Activated CD4-positive, CD25-positive, alpha-beta regulatory T cell treated with anti-CD3 and anti-CD28 coated beads, Interleukin-2, amount 50 U/mL, for 16 hours (primary cell): Measurements from ENCODE around the gene SIVA1.

Source experiments
- DNase-seq: peaks from one replicate; pipeline ENCODE4 v3.0.0-alpha.2; 2020; ENCODE audit warnings: low read depth, low spot score

Gene SIVA1

GRCh38 chr14:104734601-104734990 is 18.4 kb upstream of the SIVA1 start:
- no peak for DNase-seq

GRCh38 chr14:104734991-104735779 is 17.8 kb upstream of the SIVA1 start:
- DNase-seq: no peak

GRCh38 chr14:104735830-104736642 is 16.9 kb upstream of the SIVA1 start:
- DNase-seq: no peak

DNA sequence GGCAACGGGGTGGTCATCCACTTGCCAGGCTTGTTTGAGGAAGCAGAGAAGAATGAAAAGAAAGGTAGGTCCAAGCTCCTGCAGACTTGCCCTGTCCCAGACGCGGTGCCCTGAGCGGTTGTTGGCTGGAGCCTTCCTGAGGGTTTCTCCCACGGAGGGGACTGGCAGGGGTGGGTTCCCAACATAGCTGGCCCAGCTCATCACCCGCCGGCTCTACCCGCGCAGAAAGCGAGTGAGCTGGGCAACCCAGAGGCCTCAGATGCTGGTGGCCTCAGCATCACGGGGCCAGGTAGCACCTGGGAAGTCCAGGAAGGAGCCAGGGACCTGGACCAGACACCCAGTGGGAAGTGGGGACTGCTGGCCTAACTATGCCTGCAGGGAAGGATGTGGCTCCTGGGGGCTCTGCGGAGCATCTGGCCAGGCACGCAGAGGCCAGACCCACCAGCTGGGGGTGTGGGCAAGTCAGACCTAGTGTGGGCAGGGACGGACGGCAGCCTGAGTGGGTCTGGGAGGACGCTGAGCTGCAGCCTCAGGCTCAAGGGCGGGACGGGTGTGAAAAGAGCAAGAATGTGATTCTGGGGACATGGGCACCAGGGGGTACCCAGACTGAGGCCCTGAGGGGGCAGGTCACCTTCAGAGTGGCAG is 14.4 kb upstream of the SIVA1 start:
- no peak for DNase-seq

GRCh38 chr14:104739026-104739425 is 13.9 kb upstream of the SIVA1 start:
- no peak for DNase-seq

DNA sequence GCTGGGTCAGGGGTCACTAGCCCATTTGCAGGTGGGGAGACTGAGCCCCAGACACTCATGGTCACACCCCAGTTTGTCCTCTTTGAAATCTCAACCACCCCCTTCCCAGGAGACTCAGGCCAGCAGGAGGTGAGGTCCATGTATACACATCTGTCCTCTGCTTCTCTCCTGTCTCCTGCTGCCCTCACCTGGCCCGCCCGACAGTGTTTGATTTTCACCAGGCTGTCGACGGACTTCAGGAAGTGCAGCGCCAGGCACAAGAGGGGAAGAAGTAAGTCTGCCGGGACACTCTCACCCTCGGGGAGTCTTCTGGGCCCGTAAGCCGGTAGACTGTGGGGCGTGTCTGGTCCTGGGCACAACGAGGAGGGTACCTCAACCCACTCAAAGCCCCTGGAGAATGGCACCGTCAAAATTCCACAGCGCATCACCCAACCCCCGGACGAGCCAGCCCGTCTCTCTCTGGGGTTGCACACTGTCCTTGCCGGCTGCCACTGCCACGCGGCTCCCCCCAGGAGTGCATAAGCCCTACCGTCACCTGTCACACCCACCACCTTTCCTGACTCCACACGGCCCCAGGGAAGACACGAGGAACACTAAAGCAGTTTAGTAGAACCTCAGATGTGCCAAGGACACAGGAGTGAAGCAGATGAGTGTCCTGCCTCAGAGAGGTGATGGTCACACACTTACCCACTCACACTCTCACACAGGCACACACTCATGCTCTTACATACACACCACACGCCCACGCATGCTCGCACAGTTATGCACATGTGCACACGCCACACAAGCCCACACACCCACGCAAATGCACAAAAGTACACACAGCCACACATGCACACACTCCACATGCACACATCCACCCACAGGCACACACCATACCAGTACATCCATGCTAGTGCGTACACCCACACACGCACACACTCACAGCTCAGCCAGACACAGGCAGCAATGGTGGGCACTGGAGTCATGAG is 13.1 kb upstream of the SIVA1 start:
- DNase-seq: no peak

DNA sequence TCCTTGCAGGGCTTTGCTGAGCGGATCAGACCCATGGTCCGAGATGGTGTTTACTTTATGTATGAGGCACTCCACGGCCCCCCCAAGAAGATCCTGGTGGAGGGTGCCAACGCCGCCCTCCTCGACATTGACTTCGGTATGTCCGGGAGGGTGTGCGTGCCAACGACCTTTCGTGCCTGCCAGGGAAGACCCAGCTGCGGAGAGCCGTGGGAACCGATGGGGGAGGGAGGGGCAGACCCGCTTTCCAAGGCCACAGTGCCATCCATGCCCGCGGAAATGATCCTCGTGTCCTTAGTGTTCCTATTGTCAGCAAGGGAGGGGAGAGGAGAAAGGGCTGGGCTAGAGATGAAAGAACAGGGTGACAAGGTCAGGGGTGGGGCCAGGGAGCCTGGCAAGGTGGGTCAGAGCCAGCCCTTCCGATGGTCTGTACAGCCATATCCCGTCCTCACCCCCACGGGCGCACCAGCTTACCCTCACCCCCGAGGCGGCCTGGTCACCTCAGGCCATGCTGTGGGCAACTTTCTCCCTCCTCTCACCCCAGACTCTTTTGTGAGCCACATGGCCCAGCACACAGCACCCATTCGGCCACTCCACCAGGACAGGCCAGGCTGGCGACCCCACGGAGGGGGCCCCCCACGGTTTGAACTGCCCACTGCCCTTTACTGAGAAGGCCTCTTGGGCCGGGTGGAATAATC is 11.7 kb upstream of the SIVA1 start:
- DNase-seq: no peak

- DNase-seq: no peak
Observed at GRCh38 chr14:104741803-104742251, 11.1 kb upstream of the SIVA1 start.

DNA sequence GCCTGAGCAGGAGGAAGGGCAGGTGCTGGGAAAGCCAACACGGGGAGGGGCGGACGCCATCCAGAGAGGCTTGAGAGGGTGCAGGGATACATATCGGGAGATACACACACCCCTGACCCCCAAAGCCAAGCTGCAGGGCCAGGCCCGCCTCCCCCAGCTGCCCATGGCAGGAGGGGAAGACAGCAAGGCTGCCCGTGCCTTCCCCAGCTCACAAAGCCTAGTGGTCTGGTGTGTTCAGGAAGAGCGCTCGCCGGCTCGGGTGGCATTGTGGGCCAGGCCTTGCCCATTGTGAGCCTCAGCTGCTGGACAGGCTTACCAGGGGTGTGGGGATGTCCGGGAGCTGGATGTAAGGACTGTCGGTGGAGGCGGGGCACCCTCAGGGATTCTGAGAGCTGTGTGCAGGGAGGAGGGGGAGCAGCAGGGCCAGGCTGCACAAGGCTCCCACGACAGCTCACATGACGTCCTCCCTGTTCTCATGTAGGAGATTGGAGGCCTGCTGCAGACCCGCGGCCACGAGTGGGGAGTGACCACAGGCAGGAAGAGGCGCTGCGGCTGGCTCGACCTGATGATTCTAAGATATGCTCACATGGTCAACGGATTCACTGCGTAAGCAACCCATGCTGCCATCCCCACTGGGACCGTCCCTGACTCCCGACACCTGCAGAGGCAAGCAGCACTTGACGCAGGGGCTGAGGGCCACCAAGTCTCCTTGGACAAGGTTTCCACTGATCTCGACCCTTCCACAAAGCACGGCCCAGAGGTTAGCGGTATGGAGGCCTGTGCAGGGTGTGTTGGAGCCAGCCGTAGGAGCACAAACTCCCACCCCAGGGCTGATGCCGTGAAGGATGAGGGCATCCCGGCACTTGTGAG is 10.1 kb upstream of the SIVA1 start:
- no peak for DNase-seq

GRCh38 chr14:104743461-104744380 is 9.2 kb upstream of the SIVA1 start:
- no peak for DNase-seq

GRCh38 chr14:104744484-104744883 is 8.5 kb upstream of the SIVA1 start:
- DNase-seq: no peak

DNA sequence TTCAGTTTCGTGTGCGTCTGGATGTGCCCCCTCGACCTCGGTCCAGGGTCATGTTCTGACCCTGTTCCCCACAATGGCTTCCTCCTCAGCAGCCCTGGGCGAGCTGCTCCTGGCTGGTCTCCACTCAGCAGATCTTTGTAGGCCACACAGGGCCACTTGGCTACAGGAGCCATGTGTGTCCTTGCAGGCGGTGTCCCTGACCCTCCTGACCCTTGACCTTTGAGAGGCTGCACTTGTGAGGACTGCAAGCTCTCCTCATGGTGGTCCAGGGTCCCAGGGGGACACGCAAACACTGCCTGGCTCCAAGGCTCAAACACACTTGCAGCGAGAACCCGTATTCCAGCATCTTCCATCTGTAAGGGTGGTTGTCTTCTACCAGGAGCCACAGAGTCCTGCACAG is 7.5 kb upstream of the SIVA1 start:
- DNase-seq: no peak

- no peak for DNase-seq
Observed at GRCh38 chr14:104746071-104746545, 6.8 kb upstream of the SIVA1 start.

DNA sequence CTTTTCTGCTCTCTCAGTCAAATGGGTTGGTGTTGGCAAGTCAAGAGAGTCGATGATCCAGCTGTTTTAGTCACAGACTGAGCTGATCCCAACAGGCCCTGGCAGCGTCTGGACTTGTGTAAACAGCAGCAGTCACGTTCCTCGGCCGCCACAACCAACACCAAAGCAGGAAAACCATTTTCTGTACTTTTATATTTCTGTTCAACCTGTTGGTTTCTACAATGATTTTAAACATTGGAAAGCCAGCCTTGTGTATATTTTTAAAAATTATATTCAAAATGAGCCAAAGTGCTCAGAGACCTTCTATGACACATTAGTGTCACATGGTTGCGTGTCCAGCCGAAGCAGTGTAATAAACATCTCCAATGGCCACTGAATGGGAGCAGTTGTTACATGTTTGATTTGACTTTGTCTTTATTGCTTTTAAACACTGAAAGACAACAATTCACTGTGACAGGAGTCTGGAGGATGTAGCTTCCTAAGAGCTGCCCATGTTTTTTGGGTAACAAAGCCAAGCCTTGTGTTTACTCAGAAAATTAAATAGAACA is 5.9 kb upstream of the SIVA1 start:
- no peak for DNase-seq

- DNase-seq: no peak
Observed at GRCh38 chr14:104747876-104748275, 5.1 kb upstream of the SIVA1 start.

- DNase-seq: no peak
Observed at GRCh38 chr14:104749111-104749649, 3.8 kb upstream of the SIVA1 start.

DNA sequence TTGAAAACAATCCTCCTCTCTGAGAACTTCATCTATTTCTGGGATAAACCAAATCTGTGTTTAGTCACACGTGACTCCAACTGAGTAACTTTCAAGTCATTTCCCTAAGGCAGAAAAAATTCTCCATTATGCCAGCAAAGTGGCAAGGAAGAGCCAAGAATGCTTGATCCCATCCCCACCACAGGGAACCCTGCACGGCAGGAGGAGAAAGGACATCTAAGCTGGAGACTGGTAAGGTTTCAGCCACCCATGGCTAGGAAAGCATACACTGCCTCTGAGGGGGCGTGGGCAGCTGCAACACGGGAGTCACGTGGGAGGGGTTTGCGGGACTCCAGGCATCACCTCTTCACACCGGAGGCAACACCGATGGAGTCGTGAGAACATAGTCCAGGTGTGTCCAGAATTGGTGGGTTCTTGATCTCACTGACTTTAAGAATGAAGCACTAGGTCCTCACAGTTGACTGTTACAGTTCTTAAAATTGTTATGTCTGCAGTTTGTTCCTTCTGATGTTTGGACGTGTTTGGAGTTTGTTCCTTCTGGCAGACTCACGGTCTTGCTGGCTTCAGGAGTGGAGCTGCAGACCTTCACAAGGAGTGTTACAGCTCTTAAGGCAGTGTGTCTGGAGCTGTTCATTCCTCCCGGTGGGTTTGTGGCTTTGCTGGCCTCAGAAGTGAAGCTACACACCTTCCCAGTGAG is 2.7 kb upstream of the SIVA1 start:
- no peak for DNase-seq
